ENCODE measurements around the gene PAX3. TPM values are rescaled to one million over a fixed set of nuclear protein-coding genes. Genes with fewer than 3 reads are reported as not detected.
A peak's percentile ranks its signal among the peaks of the same experiment; 100 is the strongest.

The PAX3 gene
- polyA plus RNA-seq, 3 donors: not detected

DNA sequence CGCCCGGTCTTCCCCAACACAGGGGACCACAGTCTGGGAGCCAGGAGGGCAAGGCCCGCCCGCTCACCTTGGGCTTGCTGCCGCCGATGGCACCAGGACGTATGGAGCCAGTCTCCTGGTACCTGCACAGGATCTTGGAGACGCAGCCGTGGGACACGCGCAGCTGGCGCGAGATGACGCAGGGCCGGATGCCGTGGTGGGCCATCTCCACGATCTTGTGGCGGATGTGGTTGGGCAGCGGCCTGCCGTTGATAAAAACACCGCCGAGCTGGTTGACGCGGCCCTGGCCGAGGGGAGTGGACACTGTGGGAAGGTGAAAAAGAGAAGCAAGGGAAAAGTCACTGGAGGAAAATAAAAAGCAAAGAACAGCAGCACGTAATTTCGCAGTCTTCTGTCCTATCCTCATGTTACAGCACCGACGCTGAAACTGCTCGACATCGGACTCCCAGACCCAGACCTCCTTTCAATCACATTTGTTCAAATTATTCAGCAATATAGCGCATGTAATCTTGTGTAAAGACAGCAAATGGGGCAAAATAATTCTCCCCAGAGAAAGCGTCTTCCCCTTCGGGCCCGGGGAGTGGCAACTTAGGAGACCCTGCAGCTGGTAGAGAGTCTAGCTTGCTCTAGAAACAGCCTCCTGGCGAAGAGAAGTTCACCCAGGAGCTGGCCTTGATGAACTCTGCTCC lies 1.7 kb downstream of the PAX3 start:
- no peaks in the 10 kb centered on the region for H4K20me1 ChIP-seq (ENCODE audit: insufficient read depth, low read length)
- DNase-seq: peak in 1 of 3 donors; percentile 37
- H3K4me3 ChIP-seq (replicated peaks in 1 of 3; ENCODE audit: low read depth in 2 of 3, low read length in 3 of 3): peak overlapping the region in 1 of 3 experiments; percentile 79
- H3K79me2 ChIP-seq (ENCODE audit: insufficient read depth, low read length): no peaks in the 10 kb centered on the region
- 4% methylated on average over 30 of the region's 36 CpGs for WGBS (ENCODE audit: insufficient coverage)
- intact Hi-C loops (cut with micrococcal nuclease): no loop called here
- Mint-ChIP-seq H3K9me3 (peaks cover 12 to 80% (median 71%) of the 10 kb centered on the region in 7 donors), H3K4me3 (peak overlapping the region; percentile 39 to 96), H3K27me3 (ENCODE audit: low read depth in 3 of 3) (peaks cover 100% of the 10 kb centered on the region in 3 donors), H3K4me1 (peaks cover 78% of the 10 kb centered on the region), H3K27ac (peak overlapping the region in 2 of 7 donors; percentile 13 to 68), H3K36me3 (peaks cover 24 to 29% of the 10 kb centered on the region in 2 donors)
- H3K9ac ChIP-seq (ENCODE audit: insufficient read depth, low read length, poor library complexity, severe bottlenecking): no peak overlapping the region
- no peak overlapping the region for H2AFZ ChIP-seq (ENCODE audit: insufficient read depth, low read depth, low read length, poor library complexity, severe bottlenecking)
- H3K36me3 ChIP-seq (replicated peaks in 1 of 2; ENCODE audit: control insufficient read depth in 1 of 2, insufficient read depth in 2 of 2, low read length in 2 of 2): no peaks in the 10 kb centered on the region
- peaks cover 96 to 100% of the 10 kb centered on the region in 2 donors for H3K27me3 ChIP-seq (ENCODE audit: control insufficient read depth in 2 of 2, insufficient read depth in 2 of 2, low read length in 2 of 2)
- peaks cover 72 to 79% of the 10 kb centered on the region in 2 donors for H3K4me1 ChIP-seq (ENCODE audit: control insufficient read depth in 1 of 2, insufficient read depth in 2 of 2, low read length in 2 of 2)
- TF ChIP-seq, protein P1, sequence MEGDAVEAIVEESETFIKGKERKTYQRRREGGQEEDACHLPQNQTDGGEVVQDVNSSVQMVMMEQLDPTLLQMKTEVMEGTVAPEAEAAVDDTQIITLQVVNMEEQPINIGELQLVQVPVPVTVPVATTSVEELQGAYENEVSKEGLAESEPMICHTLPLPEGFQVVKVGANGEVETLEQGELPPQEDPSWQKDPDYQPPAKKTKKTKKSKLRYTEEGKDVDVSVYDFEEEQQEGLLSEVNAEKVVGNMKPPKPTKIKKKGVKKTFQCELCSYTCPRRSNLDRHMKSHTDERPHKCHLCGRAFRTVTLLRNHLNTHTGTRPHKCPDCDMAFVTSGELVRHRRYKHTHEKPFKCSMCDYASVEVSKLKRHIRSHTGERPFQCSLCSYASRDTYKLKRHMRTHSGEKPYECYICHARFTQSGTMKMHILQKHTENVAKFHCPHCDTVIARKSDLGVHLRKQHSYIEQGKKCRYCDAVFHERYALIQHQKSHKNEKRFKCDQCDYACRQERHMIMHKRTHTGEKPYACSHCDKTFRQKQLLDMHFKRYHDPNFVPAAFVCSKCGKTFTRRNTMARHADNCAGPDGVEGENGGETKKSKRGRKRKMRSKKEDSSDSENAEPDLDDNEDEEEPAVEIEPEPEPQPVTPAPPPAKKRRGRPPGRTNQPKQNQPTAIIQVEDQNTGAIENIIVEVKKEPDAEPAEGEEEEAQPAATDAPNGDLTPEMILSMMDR (IDR thresholded peaks at IDR 0.05): no peak
- H3K4me2 ChIP-seq (replicated peaks; ENCODE audit: extremely low read depth, low read length, poor library complexity, severe bottlenecking): peak overlapping the region; percentile 58
- peaks cover 37 to 89% of the 10 kb centered on the region in 2 donors for H3K9me3 ChIP-seq (replicated peaks in 1 of 2; ENCODE audit: control insufficient read depth in 1 of 2, insufficient read depth in 1 of 2, low read length in 2 of 2)
- no peak overlapping the region for H3K27ac ChIP-seq (ENCODE audit: low read depth in 1 of 2, low read length in 2 of 2)

DNA sequence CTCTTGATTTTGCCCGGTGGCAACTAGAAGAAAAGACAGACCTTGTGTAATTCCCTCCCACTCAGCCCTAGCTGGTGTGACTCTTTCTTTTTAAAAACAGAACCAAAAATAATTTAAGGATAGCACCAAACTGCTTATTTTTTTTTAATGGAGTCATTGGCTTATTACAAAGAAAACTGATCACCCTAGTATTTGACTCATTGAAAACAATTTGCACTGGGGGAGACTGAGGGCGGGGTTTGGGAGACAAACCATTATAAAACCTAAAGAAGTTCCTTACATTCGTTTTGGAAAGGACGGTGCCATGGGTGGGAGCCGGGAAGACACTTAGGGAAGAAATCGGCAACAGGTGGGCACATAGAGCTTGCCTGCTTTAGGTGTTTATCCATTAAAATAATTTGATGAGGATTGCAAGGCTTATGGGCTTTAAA lies 2.5 kb downstream of the PAX3 start:
- peak overlapping the region; percentile 88 to 96 for H3K4me3 Mint-ChIP-seq
- no peak overlapping the region for H3K27ac Mint-ChIP-seq
- no CpG with 5 or more reads among the region's 6 CpGs for WGBS (ENCODE audit: insufficient coverage)
- peaks cover 64 to 72% of the 10 kb centered on the region in 2 donors for H3K4me1 ChIP-seq (ENCODE audit: control insufficient read depth in 1 of 2, insufficient read depth in 2 of 2, low read length in 2 of 2)
- no peaks in the 10 kb centered on the region for H3K79me2 ChIP-seq (ENCODE audit: insufficient read depth, low read length)
- peaks cover 72% of the 10 kb centered on the region for H3K4me1 Mint-ChIP-seq
- H3K27me3 ChIP-seq (ENCODE audit: control insufficient read depth in 2 of 2, insufficient read depth in 2 of 2, low read length in 2 of 2): peaks cover 97 to 100% of the 10 kb centered on the region in 2 donors
- H3K4me2 ChIP-seq (replicated peaks; ENCODE audit: extremely low read depth, low read length, poor library complexity, severe bottlenecking): peak overlapping the region; percentile 85
- intact Hi-C loops (cut with micrococcal nuclease): no loop called here
- peak overlapping the region in 1 of 3 experiments; percentile 79 for H3K4me3 ChIP-seq (replicated peaks in 1 of 3; ENCODE audit: low read depth in 2 of 3, low read length in 3 of 3)
- no peak overlapping the region for H3K27ac ChIP-seq (ENCODE audit: low read depth in 1 of 2, low read length in 2 of 2)
- H3K9me3 ChIP-seq (replicated peaks in 1 of 2; ENCODE audit: control insufficient read depth in 1 of 2, insufficient read depth in 1 of 2, low read length in 2 of 2): peaks cover 30 to 87% of the 10 kb centered on the region in 2 donors
- H3K36me3 ChIP-seq (replicated peaks in 1 of 2; ENCODE audit: control insufficient read depth in 1 of 2, insufficient read depth in 2 of 2, low read length in 2 of 2): no peaks in the 10 kb centered on the region
- DNase-seq: no peak
- no peaks in the 10 kb centered on the region for H4K20me1 ChIP-seq (ENCODE audit: insufficient read depth, low read length)
- peak overlapping the region; percentile 58 for H2AFZ ChIP-seq (ENCODE audit: insufficient read depth, low read depth, low read length, poor library complexity, severe bottlenecking)
- TF ChIP-seq, protein P1 (IDR thresholded peaks at IDR 0.05): no peak
- peaks cover 19 to 23% of the 10 kb centered on the region in 2 donors for H3K36me3 Mint-ChIP-seq
- no peak overlapping the region for H3K9ac ChIP-seq (ENCODE audit: insufficient read depth, low read length, poor library complexity, severe bottlenecking)
- H3K27me3 Mint-ChIP-seq (ENCODE audit: low read depth in 3 of 3): peaks cover 100% of the 10 kb centered on the region in 3 donors
- peaks cover 9 to 75% (median 66%) of the 10 kb centered on the region in 7 donors for H3K9me3 Mint-ChIP-seq

All from CD14-positive monocyte (primary cell).